Activated CD8-positive, alpha-beta T cell treated with anti-CD3 and anti-CD28 coated beads for 36 hours (primary cell): ENCODE data around the gene TTC12. TPM values are rescaled to one million over a fixed set of nuclear protein-coding genes. Genes with fewer than 3 reads are reported as not detected.

Experiments
- ATAC-seq: fragments of 200-7000 bp; cut with Tn5 transposase; one replicate; pipeline ENCODE4 v1.10.0; 2021; ENCODE audit warnings: mild to moderate bottlenecking, moderate library complexity
- CTCF ChIA-PET: fragments of 350-600 bp; sonication (Branson Sonifier 250); formaldehyde crosslinking; loops from one replicate; lab custom pipeline; 2021; ENCODE audit warnings: antibody characterized with exemption; lab: Charles Lee
- POLR2A ChIA-PET: fragments of 350-600 bp; sonication (Branson Sonifier 250); formaldehyde crosslinking; loops from one replicate; lab custom pipeline; 2021; ENCODE audit warnings: antibody characterized with exemption; lab: Charles Lee
- DNase-seq: peaks from one replicate; pipeline ENCODE4 v3.0.0-alpha.2; 2020
- H3K27ac Mint-ChIP-seq: one replicate; pipeline ENCODE4 v1.8.0; 2021; ENCODE audit warnings: mild to moderate bottlenecking, mixed read lengths
- H3K27me3 Mint-ChIP-seq: one replicate; pipeline ENCODE4 v1.8.0; 2021; ENCODE audit warnings: mixed read lengths
- H3K36me3 Mint-ChIP-seq: one replicate; pipeline ENCODE4 v1.8.0; 2021; ENCODE audit warnings: low read depth, mixed read lengths
- H3K4me1 Mint-ChIP-seq: one replicate; pipeline ENCODE4 v1.8.0; 2021; ENCODE audit warnings: low read depth, mixed read lengths
- H3K4me3 Mint-ChIP-seq: one replicate; pipeline ENCODE4 v1.8.0; 2021; ENCODE audit warnings: mild to moderate bottlenecking, moderate library complexity, mixed read lengths
- H3K9me3 Mint-ChIP-seq: one replicate; pipeline ENCODE4 v1.8.0; 2021; ENCODE audit warnings: mixed read lengths
- CTCF ChIP-seq: fragments of 200-600 bp; IDR thresholded peaks from one replicate; pipeline ENCODE4 v1.8.0; 2022; ENCODE audit warnings: antibody characterized with exemption, mild to moderate bottlenecking
- intact Hi-C: fragments of 100-400 bp; cut with micrococcal nuclease; formaldehyde crosslinking; loops from one replicate; pipeline ENCODE4 v1.10.0; 2022
- total RNA-seq, 2 experiments: library from RNA; stranded (reverse); gene quantifications; one replicate each; pipeline ENCODE4 v1.2.3, GENCODE V29; 2021

Gene TTC12
- total RNA-seq, 2 experiments from 2014 or later: 5.7 to 6.7 TPM

GRCh38 chr11:113389272-113389671, 74.9 kb downstream of the TTC12 start:
- H3K36me3 Mint-ChIP-seq: no peaks in the 10 kb centered on the region
- CTCF ChIA-PET: no interaction called here

GRCh38 chr11:113392236-113392921, 78.0 kb downstream of the TTC12 start:
- POLR2A ChIA-PET: no interaction called here
- no peaks in the 10 kb centered on the region for H3K4me1 Mint-ChIP-seq

More at GRCh38 chr11:113389272-113389671, 74.9 kb downstream of the TTC12 start:
- no peak for ATAC-seq
- POLR2A ChIA-PET: no interaction called here
- intact Hi-C loops: no loop called here
- no peak for DNase-seq
- no peak for TF ChIP-seq CTCF
- Mint-ChIP-seq H3K9me3 (no peaks in the 10 kb centered on the region), H3K27me3 (peaks cover 2% of the 10 kb centered on the region), H3K4me1 (no peaks in the 10 kb centered on the region), H3K27ac (no peak overlapping the region), H3K4me3 (no peak overlapping the region)

GRCh38 chr11:113393501-113393985, 79.2 kb downstream of the TTC12 start:
- intact Hi-C loops: no loop called here
- no peak overlapping the region for H3K4me3 Mint-ChIP-seq
- CTCF ChIA-PET: no interaction called here
- no peak for DNase-seq
- H3K9me3 Mint-ChIP-seq: no peaks in the 10 kb centered on the region
- POLR2A ChIA-PET: no interaction called here
- TF ChIP-seq CTCF: no peak
- no peaks in the 10 kb centered on the region for H3K4me1 Mint-ChIP-seq
- H3K27ac Mint-ChIP-seq: no peak overlapping the region
- ATAC-seq: no peak
- no peaks in the 10 kb centered on the region for H3K27me3 Mint-ChIP-seq
- H3K36me3 Mint-ChIP-seq: no peaks in the 10 kb centered on the region

More at GRCh38 chr11:113392236-113392921, 78.0 kb downstream of the TTC12 start:
- ATAC-seq: no peak
- CTCF ChIA-PET: no interaction called here
- Mint-ChIP-seq H3K36me3 (no peaks in the 10 kb centered on the region), H3K4me3 (no peak overlapping the region), H3K9me3 (no peaks in the 10 kb centered on the region), H3K27ac (no peak overlapping the region), H3K27me3 (no peaks in the 10 kb centered on the region)
- no peak for TF ChIP-seq CTCF
- intact Hi-C loops: no loop called here
- no peak for DNase-seq

DNA sequence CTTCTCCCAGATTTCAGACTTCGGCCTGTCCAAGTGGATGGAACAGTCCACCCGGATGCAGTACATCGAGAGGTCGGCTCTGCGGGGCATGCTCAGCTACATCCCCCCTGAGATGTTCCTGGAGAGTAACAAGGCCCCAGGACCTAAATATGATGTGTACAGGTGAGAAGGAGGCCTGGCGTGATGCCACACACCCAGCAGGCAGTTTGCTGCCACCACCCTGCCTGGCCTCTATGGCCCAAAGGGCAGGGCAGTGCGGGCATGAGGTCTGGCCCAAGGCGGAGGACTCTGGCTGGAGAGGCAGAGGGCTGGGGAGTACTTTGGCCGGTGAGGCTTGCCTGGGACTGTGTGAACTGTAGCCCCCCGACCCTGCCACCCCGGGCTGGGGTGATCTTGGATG, 80.5 kb downstream of the TTC12 start:
- intact Hi-C loops: no loop called here
- Mint-ChIP-seq H3K27me3 (no peaks in the 10 kb centered on the region), H3K9me3 (no peaks in the 10 kb centered on the region), H3K4me3 (no peak overlapping the region), H3K27ac (no peak overlapping the region), H3K36me3 (no peaks in the 10 kb centered on the region), H3K4me1 (no peaks in the 10 kb centered on the region)
- no peak for TF ChIP-seq CTCF
- POLR2A ChIA-PET: no interaction called here
- ATAC-seq (no peak), DNase-seq (no peak)
- CTCF ChIA-PET: no interaction called here

DNA sequence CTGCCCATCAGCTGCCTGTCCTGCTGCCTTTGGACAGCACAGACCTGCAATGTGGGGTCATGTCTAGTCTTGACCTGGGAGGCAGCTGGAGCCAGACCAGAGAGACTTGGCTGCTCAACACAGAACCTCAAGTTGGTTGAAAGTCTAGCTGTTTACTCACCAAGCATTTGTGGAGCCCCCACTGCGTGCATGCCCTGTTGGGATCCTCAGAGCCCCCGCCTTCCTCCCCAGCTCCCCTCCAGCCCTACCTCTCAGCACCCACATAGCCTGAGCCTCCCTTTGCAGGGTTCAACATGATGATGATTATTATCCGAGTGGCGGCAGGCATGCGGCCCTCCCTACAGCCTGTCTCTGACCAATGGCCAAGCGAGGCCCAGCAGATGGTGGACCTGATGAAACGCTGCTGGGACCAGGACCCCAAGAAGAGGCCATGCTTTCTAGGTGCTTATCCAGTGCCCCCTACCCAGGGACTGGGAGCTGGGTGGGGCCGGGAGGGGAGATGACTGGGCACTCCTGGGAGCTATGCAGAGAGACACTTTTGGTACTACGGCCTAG, 81.5 kb downstream of the TTC12 start:
- Mint-ChIP-seq H3K27me3 (no peaks in the 10 kb centered on the region), H3K4me3 (no peak overlapping the region), H3K9me3 (no peaks in the 10 kb centered on the region), H3K27ac (no peak overlapping the region), H3K4me1 (no peaks in the 10 kb centered on the region), H3K36me3 (no peaks in the 10 kb centered on the region)
- ChIA-PET POLR2A (no interaction called here), CTCF (no interaction called here)
- no peak for TF ChIP-seq CTCF
- ATAC-seq (no peak), DNase-seq (no peak)
- intact Hi-C loops: no loop called here
